ENCODE results near the gene TBKBP1. TPM values are rescaled to one million over a fixed set of nuclear protein-coding genes. Genes with fewer than 3 reads are reported as not detected.

The TBKBP1 gene
- total and polyA plus RNA-seq, 8 donors, result 10.6 to 33.9 (median 25.9) TPM

DNA sequence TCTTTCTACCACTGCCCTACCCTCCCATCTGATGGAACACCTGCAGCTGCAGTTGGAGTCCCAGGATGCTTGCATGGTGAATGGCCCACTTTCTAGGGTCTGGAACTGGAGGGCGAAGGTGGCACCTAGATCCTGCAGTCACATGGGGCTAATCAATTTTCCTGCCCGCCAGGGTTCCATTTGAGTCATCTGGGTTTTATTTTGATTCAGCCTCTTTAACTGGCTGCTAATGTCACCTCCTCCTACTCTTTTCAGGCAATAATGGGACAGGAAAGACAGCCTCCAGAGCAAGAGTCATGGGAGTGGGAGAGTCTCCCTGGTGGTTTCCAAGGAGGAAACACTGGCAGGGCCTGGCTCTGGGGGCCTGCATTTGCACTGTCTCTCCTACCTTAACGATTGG lies 3.8 kb upstream of the TBKBP1 start:
- ATAC-seq (no peak), DNase-seq (no peak)
- no peak for TF ChIP-seq CTCF (IDR thresholded peaks at IDR 0.05)
- H3K9me3 ChIP-seq, result no peaks in the 10 kb centered on the region
- no peak overlapping the region for H3K27ac ChIP-seq
- peaks cover 0 to 11% of the 10 kb centered on the region in 2 donors for H3K36me3 ChIP-seq
- no peak overlapping the region for H3K4me3 ChIP-seq
- H3K4me1 ChIP-seq, result peaks cover 0 to 30% of the 10 kb centered on the region in 2 donors
- H3K27me3 ChIP-seq, result no peaks in the 10 kb centered on the region
- intact Hi-C loops (cut with DNase I), result no loop called here

DNA sequence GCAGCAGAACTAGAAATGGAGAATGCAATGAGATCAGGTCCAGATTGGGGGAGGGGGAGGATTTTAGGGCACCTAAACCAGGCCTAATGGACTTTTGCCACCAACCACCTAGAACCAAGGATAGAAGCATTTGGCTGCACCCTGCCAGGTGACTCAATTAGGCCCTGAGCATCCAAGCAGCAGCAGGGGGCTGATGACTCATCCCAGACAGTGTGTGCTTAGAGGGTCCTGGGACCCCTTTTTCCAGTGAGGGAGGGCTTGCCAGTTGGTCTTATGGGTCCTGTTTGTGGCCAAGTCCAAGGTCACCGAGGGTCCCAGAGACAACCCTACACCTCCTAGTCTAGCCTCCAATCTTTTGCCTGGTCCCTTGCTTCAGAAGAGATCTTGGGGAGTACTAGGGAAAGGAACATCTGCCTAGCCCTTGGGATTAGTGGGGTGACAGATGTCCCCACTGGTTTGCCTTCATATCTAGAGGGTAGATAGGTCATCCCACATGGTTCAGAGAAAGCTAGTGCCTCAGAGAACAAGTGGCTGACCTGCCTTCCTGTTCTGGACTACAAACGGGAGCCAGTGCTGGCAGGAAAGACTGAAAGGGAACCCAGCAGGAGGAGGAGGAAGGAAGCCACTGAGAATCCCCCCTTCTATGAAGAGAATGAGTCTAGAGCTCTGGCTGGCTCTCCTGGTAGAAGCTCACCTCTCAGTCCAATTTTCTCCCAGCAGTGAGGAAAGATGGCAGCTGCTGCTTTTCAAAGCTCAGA lies 1.6 kb upstream of the TBKBP1 start:
- Histone ChIP-seq H3K4me1 (peaks cover 0 to 37% of the 10 kb centered on the region in 2 donors), H3K4me3 (no peak overlapping the region), H3K27ac (no peak overlapping the region), H3K36me3 (peaks cover 0 to 10% of the 10 kb centered on the region in 2 donors), H3K9me3 (no peaks in the 10 kb centered on the region), H3K27me3 (no peaks in the 10 kb centered on the region)
- no peak for TF ChIP-seq CTCF (IDR thresholded peaks at IDR 0.05)
- no peak for DNase-seq
- ATAC-seq, result no peak
- intact Hi-C loops (cut with DNase I), result no loop called here

DNA sequence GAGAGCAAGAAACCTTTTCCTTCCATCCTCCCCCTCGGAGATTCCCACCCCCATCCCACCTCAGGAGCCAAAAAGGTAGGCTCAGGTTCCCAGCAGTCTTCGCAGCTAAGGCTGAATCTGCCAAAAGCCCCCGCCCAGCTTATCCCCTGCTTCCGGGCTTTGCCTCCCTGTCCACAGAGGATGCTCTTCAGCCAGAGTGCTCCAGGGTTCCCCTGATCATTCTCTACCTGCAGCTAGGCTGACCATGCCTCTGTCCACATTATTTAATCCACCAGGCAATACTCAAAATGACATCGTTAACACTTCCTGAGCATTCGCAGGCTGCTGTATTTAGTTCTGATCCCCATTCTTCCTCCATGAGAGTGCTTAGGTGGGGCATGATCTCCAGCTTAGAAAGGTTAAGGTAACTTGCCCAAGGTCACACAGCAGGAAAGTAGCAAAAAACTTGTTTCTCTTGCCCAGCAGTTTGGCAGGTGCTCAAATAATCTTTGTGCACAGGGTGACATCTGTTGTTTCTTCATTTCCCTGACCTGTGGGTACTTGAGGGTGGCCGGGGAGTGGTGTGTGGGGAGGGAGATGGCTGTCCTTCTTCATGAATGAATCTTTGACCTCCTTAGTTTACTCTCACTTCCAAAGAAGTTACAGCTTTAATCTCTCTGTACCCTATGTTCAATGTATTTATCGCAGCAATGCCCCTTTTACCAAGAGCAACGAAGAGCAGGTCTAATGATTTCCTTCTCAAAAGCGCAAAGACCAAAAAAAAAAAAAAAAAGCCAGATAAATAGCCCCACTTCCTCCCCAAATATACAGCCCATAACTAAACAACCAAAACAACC lies 848 bp upstream of the TBKBP1 start:
- H3K4me3 ChIP-seq, result peak overlapping the region; percentile 92 to 96
- H3K27ac ChIP-seq, result peak overlapping the region in 1 of 2 donors; percentile 95
- no peak for DNase-seq
- H3K36me3 ChIP-seq, result peaks cover 0 to 13% of the 10 kb centered on the region in 2 donors
- intact Hi-C loops (cut with DNase I), result no loop called here
- H3K4me1 ChIP-seq, result peaks cover 0 to 39% of the 10 kb centered on the region in 2 donors
- no peak for TF ChIP-seq CTCF (IDR thresholded peaks at IDR 0.05)
- no peaks in the 10 kb centered on the region for H3K27me3 ChIP-seq
- H3K9me3 ChIP-seq, result no peaks in the 10 kb centered on the region
- peak; percentile 1 for ATAC-seq

- Histone ChIP-seq H3K4me3 (peak overlapping the region; percentile 92 to 96), H3K9me3 (no peaks in the 10 kb centered on the region), H3K27me3 (no peaks in the 10 kb centered on the region), H3K27ac (peak overlapping the region; percentile 80 to 95), H3K36me3 (peaks cover 0 to 27% of the 10 kb centered on the region in 2 donors), H3K4me1 (peaks cover 0 to 43% of the 10 kb centered on the region in 2 donors)
- ATAC-seq (peak; percentile 71), DNase-seq (peak; percentile 41 to 96 (median 63))
- intact Hi-C loops (cut with DNase I), result no loop called here
- no peak for TF ChIP-seq CTCF (IDR thresholded peaks at IDR 0.05)
Observed at GRCh38 chr17:47694581-47695428, 844 bp downstream of the TBKBP1 start.
